GM12878 (cell line): ENCODE results near the gene PLXNA2. TPM values are rescaled to one million over a fixed set of nuclear protein-coding genes. Genes with fewer than 3 reads are reported as not detected.

Experiments used
- ATAC-seq: fragments of 200-7000 bp; cut with Tn5 transposase; 3 replicates; pipeline ENCODE4 v1.9.1; 2020; ENCODE audit warnings: mild to moderate bottlenecking, moderate library complexity
- BruUV-seq: library from RNA; stranded (reverse); fragments of 400-500 nt; replicated peaks from 2 replicates; lab custom pipeline; 2021; lab: Mats Ljungman, UMichigan
- CTCF ChIA-PET: fragments of 300-600 bp; sonication (Branson Sonifier 250); formaldehyde crosslinking; extraction: SDS; loops from one replicate; lab custom pipeline; 2021; ENCODE audit warnings: inconsistent platforms; lab: Yijun Ruan, JAX
- POLR2A ChIA-PET: fragments of 350-600 bp; formaldehyde crosslinking; extraction: SDS; loops from one replicate; lab custom pipeline; 2021; ENCODE audit warnings: inconsistent platforms; lab: Charles Lee
- RAD21 ChIA-PET: fragments of 300-600 bp; sonication (Branson Sonifier 250); formaldehyde crosslinking; loops from one replicate; lab custom pipeline; 2023; ENCODE audit warnings: antibody characterized with exemption; ENCODE audit not compliant: unreplicated experiment; lab: Charles Lee
- SMC1A ChIA-PET: fragments of 300-600 bp; sonication (Branson Sonifier 250); formaldehyde crosslinking; loops from one replicate; lab custom pipeline; 2023; ENCODE audit not compliant: unreplicated experiment, uncharacterized antibody; lab: Charles Lee
- DNase-seq: peaks from one replicate; pipeline ENCODE4 v3.0.0-alpha.2; 2011; ENCODE audit warnings: low read depth, low spot score
- FAIRE-seq: peaks from 3 replicates; lab custom pipeline; 2011; peaks lifted over from hg19 to GRCh38; lab: Jason Lieb, UNC
- H2AFZ ChIP-seq: 2 replicates; pipeline ENCODE4 v1.6.0; 2011; ENCODE audit warnings: low read depth, low read length, control low read depth; ENCODE audit not compliant: control insufficient read depth
- H3K27ac ChIP-seq: 2 replicates; pipeline ENCODE4 v1.5.1; 2011; ENCODE audit warnings: control low read depth; ENCODE audit not compliant: control insufficient read depth, insufficient read depth
- H3K27me3 ChIP-seq, 2 experiments: replicated peaks in 1 of 2; 2 replicates each; pipeline versions ENCODE4 v1.6.0 to v1.6.1; 2011; ENCODE audit warnings: low read length in 1 of 2; ENCODE audit not compliant: control insufficient read depth in 2 of 2, insufficient read depth in 2 of 2
- H3K36me3 ChIP-seq, 2 experiments: 2 replicates each; pipeline ENCODE4 v1.5.1; 2011; ENCODE audit warnings: low read length in 1 of 2; ENCODE audit not compliant: control insufficient read depth in 2 of 2, insufficient read depth in 2 of 2
- H3K4me1 ChIP-seq: 2 replicates; pipeline ENCODE4 v1.6.1; 2011; ENCODE audit warnings: mild to moderate bottlenecking, low read length, moderate library complexity, mixed read lengths; ENCODE audit not compliant: control insufficient read depth, insufficient read depth
- H3K4me2 ChIP-seq: 2 replicates; pipeline ENCODE4 v1.6.0; 2011; ENCODE audit warnings: control low read depth; ENCODE audit not compliant: control insufficient read depth, insufficient read depth
- H3K4me3 ChIP-seq: fragments of 200-600 bp; sonication (generic); 2 replicates; pipeline ENCODE4 v1.5.1; 2016
- H3K79me2 ChIP-seq: 2 replicates; pipeline ENCODE4 v1.6.0; 2011; ENCODE audit warnings: low read length; ENCODE audit not compliant: control insufficient read depth, insufficient read depth
- H3K9ac ChIP-seq: 2 replicates; pipeline ENCODE4 v1.8.0; 2011; ENCODE audit warnings: low read length, control low read depth, mixed read lengths; ENCODE audit not compliant: control insufficient read depth, insufficient read depth
- H3K9me3 ChIP-seq: replicated peaks from 3 replicates; pipeline ENCODE4 v1.5.1; 2011; ENCODE audit warnings: mild to moderate bottlenecking, low read length; ENCODE audit not compliant: control insufficient read depth, insufficient read depth
- H4K20me1 ChIP-seq: 2 replicates; pipeline ENCODE4 v1.6.0; 2011; ENCODE audit not compliant: control insufficient read depth, insufficient read depth
- CHD2 ChIP-seq: IDR thresholded peaks from 2 replicates; pipeline ENCODE4 v1.6.1; 2011; ENCODE audit warnings: low read depth, low read length, improper control_type of control experiment, borderline replicate concordance
- CUX1 ChIP-seq: IDR thresholded peaks from 2 replicates; pipeline ENCODE4 v1.6.1; 2012; ENCODE audit warnings: improper control_type of control experiment, low read depth, low read length; ENCODE audit not compliant: insufficient replicate concordance
- MTA3 ChIP-seq: IDR thresholded peaks from 2 replicates; pipeline ENCODE4 v1.6.1; 2012; ENCODE audit warnings: low read length, inconsistent platforms, borderline replicate concordance
- NFYB ChIP-seq: IDR thresholded peaks from 2 replicates; pipeline ENCODE4 v1.6.1; 2011; ENCODE audit warnings: low read depth, mild to moderate bottlenecking, low read length, improper control_type of control experiment, moderate library complexity; ENCODE audit not compliant: insufficient read depth
- PAX5 ChIP-seq: IDR thresholded peaks from 2 replicates; pipeline ENCODE4 v1.6.1; 2011; ENCODE audit warnings: low read depth, low read length, borderline replicate concordance
- POLR2A ChIP-seq: IDR thresholded peaks from 2 replicates; pipeline ENCODE4 v1.6.1; 2011; ENCODE audit warnings: low read depth, mild to moderate bottlenecking, low read length
- RB1 ChIP-seq: fragments of 450-650 bp; formaldehyde crosslinking; IDR thresholded peaks from 2 replicates; pipeline ENCODE4 v1.6.1; 2017; ENCODE audit warnings: mild to moderate bottlenecking, borderline replicate concordance
- REST ChIP-seq: IDR thresholded peaks from 2 replicates; pipeline ENCODE4 v1.6.1; 2012; ENCODE audit warnings: mild to moderate bottlenecking, low read depth, low read length
- YBX1 ChIP-seq: fragments of 450-650 bp; IDR thresholded peaks from 2 replicates; pipeline ENCODE4 v1.6.1; 2016; ENCODE audit warnings: antibody characterized with exemption
- ZNF217 ChIP-seq: fragments of 450-650 bp; IDR thresholded peaks from 2 replicates; pipeline ENCODE4 v1.6.1; 2017; ENCODE audit warnings: antibody characterized with exemption, mild to moderate bottlenecking
- WGBS: methylation state at CpG from one replicate; pipeline ENCODE4 v1.1.6; 2016; ENCODE audit warnings: low lambda C conversion rate; ENCODE audit not compliant: insufficient replicate concordance, insufficient coverage; ENCODE audit errors: missing lambda C conversion rate; 5-methylcytosine and 5-hydroxymethylcytosine counted together
- in situ Hi-C: fragments of 300-500 bp; cut with MboI; formaldehyde crosslinking; loops from 9 replicates; pipeline ENCODE4 v1.14.3; 2018; ENCODE audit warnings: mixed read lengths
- intact Hi-C: fragments of 100-400 bp; cut with micrococcal nuclease; formaldehyde crosslinking; loops from one replicate; pipeline ENCODE4 v1.14.2; 2022; ENCODE audit not compliant: unreplicated experiment
- polyA plus RNA-seq, 11 experiments: library from polyadenylated mRNA; depleted of rRNA in 4 of 11; unstranded in 6 of 11; stranded (reverse) in 5 of 11; fragments of >200 nt; fragmentation: Nextera tagmentation in 4 of 11; fragmentation: Illumina TruSeq in 1 of 11; extraction: Ambion mirVana in 4 of 11; extraction: Trizol in 1 of 11; gene quantifications; 1 replicate in 1 of 11; 2 replicates in 10 of 11; pipeline versions ENCODE4 v1.2.1 to v1.2.3, GENCODE V29; 2011 to 2016; ENCODE audit warnings: inconsistent platforms in 2 of 11, missing spikeins in 2 of 11, low read depth in 1 of 11
- total RNA-seq, 4 experiments: library from RNA; depleted of rRNA in 3 of 4; stranded (reverse); fragments of >200 nt in 3 of 4; fragmentation: Illumina TruSeq in 1 of 4; extraction: Trizol in 1 of 4; gene quantifications; 2 replicates each; pipeline versions ENCODE4 v1.2.1 to v1.2.3, GENCODE V29; 2013 to 2021

Gene PLXNA2
- total and polyA plus RNA-seq, 10 of the 15 experiments (the other 5 are each of a cell fraction or from before 2014, with no cell fraction given) = under 0.01 to 0.08 (median 0.07) TPM; not detected in 4

GRCh38 chr1:208003241-208003640, 240.9 kb downstream of the PLXNA2 start:
- Histone ChIP-seq H3K27ac (no peak overlapping the region), H3K4me3 (no peak overlapping the region), H3K36me3 (no peaks in the 10 kb centered on the region), H3K4me1 (no peaks in the 10 kb centered on the region), H4K20me1 (no peaks in the 10 kb centered on the region), H2AFZ (no peak overlapping the region), H3K9me3 (no peaks in the 10 kb centered on the region), H3K4me2 (no peak overlapping the region), H3K27me3 (peaks cover 2 to 3% of the 10 kb centered on the region in 2 experiments; a peak in 2 of 4 replicates), H3K79me2 (no peaks in the 10 kb centered on the region), H3K9ac (no peak overlapping the region)
- BruUV-seq = no TSS peak
- FAIRE-seq = no peak
- ChIA-PET RAD21 (no interaction called here), POLR2A (no interaction called here), CTCF (interaction anchor here (1.1 to 1.4 kb wide), 4 partner anchors 10 to 118 kb away, joined by 3 read pairs; no protein-coding TSS in a partner anchor), SMC1A (no interaction called here)
- WGBS = 24% methylated on average over 7 of the region's 7 CpGs
- intact Hi-C loops (no loop called here), in situ Hi-C loops (no loop called here)
- no peak for ATAC-seq
- DNase-seq = no peak
- no peak for TF ChIP-seq NFYB
- TF ChIP-seq ZNF217 = no peak
- TF ChIP-seq YBX1 = no peak

GRCh38 chr1:208002672-208003071, 241.5 kb downstream of the PLXNA2 start:
- no peak for FAIRE-seq
- H3K27me3 ChIP-seq = peaks cover 2 to 3% of the 10 kb centered on the region in 2 experiments; a peak in 2 of 4 replicates
- H3K36me3 ChIP-seq = no peaks in the 10 kb centered on the region
- CTCF ChIA-PET = interaction anchor here (1.1 to 1.4 kb wide), 3 partner anchors 9 to 117 kb away, joined by 3 read pairs; no protein-coding TSS in a partner anchor
- H4K20me1 ChIP-seq = no peaks in the 10 kb centered on the region
- RAD21 ChIA-PET = no interaction called here
- H3K79me2 ChIP-seq = no peaks in the 10 kb centered on the region
- intact Hi-C loops (no loop called here), in situ Hi-C loops (no loop called here)
- no peaks in the 10 kb centered on the region for H3K4me1 ChIP-seq
- 28% methylated on average over 8 of the region's 8 CpGs for WGBS
- DNase-seq = no peak
- H3K9me3 ChIP-seq = no peaks in the 10 kb centered on the region
- no peak overlapping the region for H3K4me3 ChIP-seq
- H3K9ac ChIP-seq = no peak overlapping the region
- no peak overlapping the region for H3K27ac ChIP-seq
- no TSS peak for BruUV-seq
- no peak for ATAC-seq
- no peak overlapping the region for H3K4me2 ChIP-seq
- SMC1A ChIA-PET = no interaction called here
- H2AFZ ChIP-seq = no peak overlapping the region
- POLR2A ChIA-PET = no interaction called here
- TF ChIP-seq CHD2 (no peak), CUX1 (no peak), MTA3 (no peak), POLR2A (no peak), PAX5 (no peak), RB1 (no peak), REST (no peak)
